NCI-H146 treated with DMSO at 0.1 percent for 48 hours (cell line): ENCODE data around the gene PTOV1.
"Not testable (repeated sequence)": the region's sequence is repeated elsewhere in the genome, so short reads cannot be mapped to it uniquely, and the experiment has no call there.

Source experiments
- DNase-seq: peaks from one replicate; lab custom pipeline; 2025; ENCODE audit not compliant: unreplicated experiment; lab: John Stamatoyannopoulos, UW

The PTOV1 gene

GRCh38 chr19:49817964-49818648 is 32.9 kb upstream of the PTOV1 start, which contains the start of gene MED25:
Gene MED25 (plus strand): TSS chr19:49818289. CDS start chr19:49818342, 53 bp downstream.
- DNase-seq, result peak; percentile 88

- no peak for DNase-seq
These were observed 32.1 kb upstream of the PTOV1 start for GRCh38 chr19:49818649-49819370.

GRCh38 chr19:49819452-49820115 is 31.4 kb upstream of the PTOV1 start:
- DNase-seq, result not testable (repeated sequence)

- no peak for DNase-seq
These were observed 30.8 kb upstream of the PTOV1 start for GRCh38 chr19:49820125-49820524.

- peak; percentile 96 for DNase-seq
These were observed 27.5 kb upstream of the PTOV1 start for GRCh38 chr19:49823472-49823871.

GRCh38 chr19:49824662-49825061 is 26.3 kb upstream of the PTOV1 start:
- no peak for DNase-seq

GRCh38 chr19:49827034-49827433 is 23.9 kb upstream of the PTOV1 start:
- DNase-seq, result no peak

GRCh38 chr19:49829200-49829599 is 21.8 kb upstream of the PTOV1 start:
- DNase-seq, result no peak

- DNase-seq, result no peak
These were observed 21.2 kb upstream of the PTOV1 start for GRCh38 chr19:49829721-49830120.

- no peak for DNase-seq
These were observed 20.2 kb upstream of the PTOV1 start for GRCh38 chr19:49830766-49831165.

- no peak for DNase-seq
These were observed 19.4 kb upstream of the PTOV1 start for GRCh38 chr19:49831592-49831991.

GRCh38 chr19:49832556-49832955 is 18.4 kb upstream of the PTOV1 start:
- DNase-seq, result no peak

GRCh38 chr19:49833599-49833998 is 17.4 kb upstream of the PTOV1 start:
- DNase-seq, result no peak

- DNase-seq, result no peak
These were observed 15.4 kb upstream of the PTOV1 start for GRCh38 chr19:49835562-49835961.

- no peak for DNase-seq
These were observed 14.6 kb upstream of the PTOV1 start for GRCh38 chr19:49836176-49837008.

- DNase-seq, result no peak
These were observed 14.0 kb upstream of the PTOV1 start for GRCh38 chr19:49837009-49837310.

- DNase-seq, result no peak
These were observed 13.5 kb upstream of the PTOV1 start for GRCh38 chr19:49837425-49837824.

GRCh38 chr19:49838885-49839588 is 11.9 kb upstream of the PTOV1 start:
- DNase-seq, result no peak

GRCh38 chr19:49839713-49840112 is 11.2 kb upstream of the PTOV1 start:
- no peak for DNase-seq

GRCh38 chr19:49840321-49840720 is 10.6 kb upstream of the PTOV1 start:
- DNase-seq, result no peak
